Bronchial epithelial cell (primary cell): Measurements from ENCODE around the gene ATF5. TPM values are rescaled to one million over a fixed set of nuclear protein-coding genes. Genes with fewer than 3 reads are reported as not detected.

Experiments used
- DNase-seq: peaks from one replicate; pipeline ENCODE4 v3.0.0-alpha.2; 2010; ENCODE audit warnings: low read depth
- FAIRE-seq: peaks from 2 replicates; lab custom pipeline; 2011; peaks lifted over from hg19 to GRCh38; lab: Jason Lieb, UNC
- H3K27me3 ChIP-seq: 2 replicates; pipeline ENCODE4 v1.5.1; 2011; ENCODE audit warnings: low read length; ENCODE audit not compliant: control insufficient read depth, insufficient read depth
- H3K36me3 ChIP-seq: 2 replicates; pipeline ENCODE4 v1.5.1; 2011; ENCODE audit warnings: low read length; ENCODE audit not compliant: control insufficient read depth, insufficient read depth
- H3K4me3 ChIP-seq: 2 replicates; pipeline ENCODE4 v1.5.1; 2011; ENCODE audit warnings: mild to moderate bottlenecking, low read depth, low read length, control low read depth
- CTCF ChIP-seq: IDR thresholded peaks from 2 replicates; pipeline ENCODE4 v1.5.1; 2011; ENCODE audit warnings: mild to moderate bottlenecking, moderate library complexity, low read length, control low read depth, inconsistent platforms; ENCODE audit not compliant: insufficient read depth, severe bottlenecking
- total RNA-seq: library from RNA; depleted of rRNA; stranded (reverse); fragments of >200 nt; gene quantifications from 2 replicates; pipeline ENCODE4 v1.2.1, GENCODE V29; 2014

ATF5 gene
- total RNA-seq, 1 donor from 2014 or later, result 1.8 TPM

- TF ChIP-seq CTCF, result no peak
- DNase-seq (peak; percentile 90), FAIRE-seq (no peak)
- Histone ChIP-seq H3K27me3 (no peaks in the 10 kb centered on the region), H3K4me3 (peak overlapping the region; percentile 79), H3K36me3 (peaks cover 10% of the 10 kb centered on the region)
Observed at GRCh38 chr19:49929611-49930482, 842 bp downstream of the ATF5 start.

GRCh38 chr19:49930483-49931011, 1.5 kb downstream of the ATF5 start:
- TF ChIP-seq CTCF, result no peak
- no peak for FAIRE-seq
- Histone ChIP-seq H3K4me3 (no peak overlapping the region), H3K36me3 (peaks cover 10% of the 10 kb centered on the region), H3K27me3 (no peaks in the 10 kb centered on the region)
- DNase-seq, result no peak

DNA sequence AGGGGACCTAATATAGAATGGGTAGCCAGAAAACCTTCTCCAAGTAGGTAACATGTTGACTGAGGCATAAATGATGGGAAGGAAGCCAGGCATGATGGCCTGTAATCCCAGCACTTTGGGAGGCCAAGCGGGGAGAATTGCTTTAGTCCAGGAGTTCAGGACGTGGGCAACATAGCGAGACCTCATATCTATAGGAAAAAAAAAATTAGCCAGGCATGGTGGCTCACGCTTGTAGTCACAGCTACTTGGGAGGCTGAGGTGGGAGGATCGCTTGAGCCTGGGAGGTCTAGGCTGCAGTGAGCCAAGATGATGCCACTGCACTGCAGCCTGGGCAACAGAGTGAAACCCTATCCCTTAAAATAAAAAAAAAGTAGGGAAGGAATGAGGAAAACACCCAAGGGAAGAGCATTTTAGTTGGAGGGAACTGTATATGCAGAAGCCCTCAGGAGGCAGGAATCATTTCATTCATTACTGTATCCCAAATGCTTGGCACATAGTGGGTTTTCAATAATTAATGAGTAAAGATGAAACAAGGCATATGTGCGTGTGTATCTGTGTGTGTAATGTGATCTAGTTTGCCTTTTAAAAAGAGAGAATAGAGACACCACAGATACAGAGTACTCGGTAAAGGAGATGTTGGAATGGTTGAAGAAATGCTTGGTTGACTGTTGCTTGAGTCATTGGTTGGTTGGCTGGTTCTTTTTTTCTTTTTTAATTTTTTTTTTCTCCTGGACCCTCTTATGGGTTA, 2.5 kb downstream of the ATF5 start:
- DNase-seq (no peak), FAIRE-seq (no peak)
- no peaks in the 10 kb centered on the region for H3K27me3 ChIP-seq
- H3K4me3 ChIP-seq, result no peak overlapping the region
- H3K36me3 ChIP-seq, result peaks cover 9% of the 10 kb centered on the region
- TF ChIP-seq CTCF, result no peak

DNA sequence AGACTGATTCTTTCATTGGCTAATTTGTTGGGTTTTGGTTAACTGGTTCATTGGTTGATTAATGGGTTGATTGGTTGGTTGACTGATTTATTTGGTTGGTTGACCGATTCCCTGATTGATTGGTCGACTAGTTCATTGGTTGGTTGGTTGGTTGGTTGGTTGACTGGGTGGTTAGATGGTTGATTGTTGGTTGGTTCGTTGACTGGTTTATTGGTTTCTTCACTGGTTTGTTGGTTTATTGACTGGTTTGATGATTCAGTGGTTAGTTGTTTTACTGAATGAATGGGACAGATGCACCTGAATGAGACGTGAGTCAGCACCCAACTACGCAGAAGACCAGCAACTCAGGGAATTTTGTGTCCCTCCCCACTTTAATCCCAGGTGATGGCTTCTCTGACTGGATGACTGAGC, 3.0 kb downstream of the ATF5 start:
- DNase-seq (peak; percentile 88), FAIRE-seq (peak; percentile 55)
- TF ChIP-seq CTCF, result no peak
- H3K27me3 ChIP-seq, result no peaks in the 10 kb centered on the region
- H3K4me3 ChIP-seq, result no peak overlapping the region
- H3K36me3 ChIP-seq, result peaks cover 6% of the 10 kb centered on the region

GRCh38 chr19:49932731-49933131, 3.7 kb downstream of the ATF5 start:
- Histone ChIP-seq H3K36me3 (peaks cover 1% of the 10 kb centered on the region), H3K4me3 (no peak overlapping the region), H3K27me3 (no peaks in the 10 kb centered on the region)
- TF ChIP-seq CTCF, result no peak
- FAIRE-seq (no peak), DNase-seq (no peak)
